ENCODE measurements around the gene LRRC8E.

The LRRC8E gene

GRCh38 chr19:7850000-7850813 lies 38.1 kb upstream of the LRRC8E start:
- no peak for TF ChIP-seq CTCF (IDR thresholded peaks at IDR 0.05)
- Histone ChIP-seq H3K27ac (no peak overlapping the region), H3K4me3 (no peak overlapping the region)
- DNase-seq (ENCODE audit: low spot score) = no peak

GRCh38 chr19:7850945-7851622 lies 37.2 kb upstream of the LRRC8E start:
- no peak for DNase-seq (ENCODE audit: low spot score)
- Histone ChIP-seq H3K4me3 (no peak overlapping the region), H3K27ac (no peak overlapping the region)
- TF ChIP-seq CTCF (IDR thresholded peaks at IDR 0.05) = no peak

GRCh38 chr19:7851623-7852500 lies 36.4 kb upstream of the LRRC8E start:
- no peak overlapping the region for H3K4me3 ChIP-seq
- H3K27ac ChIP-seq = no peak overlapping the region
- no peak for TF ChIP-seq CTCF (IDR thresholded peaks at IDR 0.05)
- no peak for DNase-seq (ENCODE audit: low spot score)

GRCh38 chr19:7852851-7853769 lies 35.2 kb upstream of the LRRC8E start:
- H3K27ac ChIP-seq = no peak overlapping the region
- DNase-seq (ENCODE audit: low spot score) = no peak
- no peak overlapping the region for H3K4me3 ChIP-seq
- TF ChIP-seq CTCF (IDR thresholded peaks at IDR 0.05) = peak; percentile 86

DNA sequence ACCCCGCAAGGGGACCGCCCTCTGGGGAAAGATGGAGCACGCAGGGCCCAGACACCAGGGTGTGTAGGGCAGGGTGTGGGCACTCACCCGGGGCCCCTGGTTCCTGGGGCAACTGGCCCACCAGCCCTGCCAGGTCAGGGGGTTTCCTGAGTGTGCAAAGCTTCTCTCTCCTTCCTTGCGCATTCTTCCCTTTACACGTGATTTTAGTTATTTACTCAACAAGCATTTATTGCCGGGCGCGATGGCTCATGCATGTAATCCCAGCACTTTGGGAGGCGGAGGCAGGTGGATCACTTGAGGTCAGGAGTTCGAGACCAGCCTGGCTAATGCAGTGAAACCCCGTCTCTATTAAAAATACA lies 34.6 kb upstream of the LRRC8E start:
- no peak for TF ChIP-seq CTCF (IDR thresholded peaks at IDR 0.05)
- Histone ChIP-seq H3K27ac (no peak overlapping the region), H3K4me3 (no peak overlapping the region)
- DNase-seq (ENCODE audit: low spot score) = no peak

GRCh38 chr19:7855426-7856108 lies 32.7 kb upstream of the LRRC8E start:
- no peak for DNase-seq (ENCODE audit: low spot score)
- H3K27ac ChIP-seq = no peak overlapping the region
- TF ChIP-seq CTCF (IDR thresholded peaks at IDR 0.05) = no peak
- H3K4me3 ChIP-seq = no peak overlapping the region
